ENCODE measurements around the gene TRIM22. TPM values are rescaled to one million over a fixed set of nuclear protein-coding genes. Genes with fewer than 3 reads are reported as not detected.

Gene TRIM22
- total RNA-seq, 1 experiment from 2014 or later: 0.81 TPM

GRCh38 chr11:5666402-5666793, 23.2 kb upstream of the TRIM22 start:
- DNase-seq: peak in 1 of 2 experiments; percentile 62
- Histone ChIP-seq H3K4me3 (no peak overlapping the region), H3K79me2 (ENCODE audit: low read depth) (no peaks in the 10 kb centered on the region), H2AFZ (no peak overlapping the region), H3F3A (ENCODE audit: insufficient read depth, low read depth) (no peaks in the 10 kb centered on the region), H3K9me3 (ENCODE audit: insufficient read depth, low read depth) (no peaks in the 10 kb centered on the region), H3K36me3 (ENCODE audit: low read depth) (no peaks in the 10 kb centered on the region), H3K4me2 (no peak overlapping the region; the same call in 1 of the 2 replicates), H3K27ac (no peak overlapping the region), H3K27me3 (ENCODE audit: insufficient read depth, low read depth) (no peaks in the 10 kb centered on the region), H3K4me1 (replicated peaks; ENCODE audit: insufficient read depth) (peaks cover 8% of the 10 kb centered on the region), H4K20me1 (ENCODE audit: insufficient read depth) (no peaks in the 10 kb centered on the region), H3K9me2 (ENCODE audit: insufficient read depth) (no peaks in the 10 kb centered on the region)
- intact Hi-C loops (cut with micrococcal nuclease; ENCODE audit: unreplicated experiment): no loop called here
- ChIA-PET POLR2A (ENCODE audit: unreplicated experiment) (interaction anchor here (0.7 kb wide), 1 partner anchor 45 kb away, joined by 4 read pairs; no protein-coding TSS in a partner anchor), CTCF (no interaction called here)
- no peak for TF ChIP-seq EZH2 (IDR thresholded peaks at IDR 0.05; ENCODE audit: low read depth)
- TF ChIP-seq, protein P1, sequence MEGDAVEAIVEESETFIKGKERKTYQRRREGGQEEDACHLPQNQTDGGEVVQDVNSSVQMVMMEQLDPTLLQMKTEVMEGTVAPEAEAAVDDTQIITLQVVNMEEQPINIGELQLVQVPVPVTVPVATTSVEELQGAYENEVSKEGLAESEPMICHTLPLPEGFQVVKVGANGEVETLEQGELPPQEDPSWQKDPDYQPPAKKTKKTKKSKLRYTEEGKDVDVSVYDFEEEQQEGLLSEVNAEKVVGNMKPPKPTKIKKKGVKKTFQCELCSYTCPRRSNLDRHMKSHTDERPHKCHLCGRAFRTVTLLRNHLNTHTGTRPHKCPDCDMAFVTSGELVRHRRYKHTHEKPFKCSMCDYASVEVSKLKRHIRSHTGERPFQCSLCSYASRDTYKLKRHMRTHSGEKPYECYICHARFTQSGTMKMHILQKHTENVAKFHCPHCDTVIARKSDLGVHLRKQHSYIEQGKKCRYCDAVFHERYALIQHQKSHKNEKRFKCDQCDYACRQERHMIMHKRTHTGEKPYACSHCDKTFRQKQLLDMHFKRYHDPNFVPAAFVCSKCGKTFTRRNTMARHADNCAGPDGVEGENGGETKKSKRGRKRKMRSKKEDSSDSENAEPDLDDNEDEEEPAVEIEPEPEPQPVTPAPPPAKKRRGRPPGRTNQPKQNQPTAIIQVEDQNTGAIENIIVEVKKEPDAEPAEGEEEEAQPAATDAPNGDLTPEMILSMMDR (conservative IDR thresholded peaks at IDR 0.05): no peak
- no TSS peak for BruUV-seq (replicated peaks)

GRCh38 chr11:5671831-5672230, 17.8 kb upstream of the TRIM22 start:
- BruUV-seq (replicated peaks): no TSS peak
- Histone ChIP-seq H2AFZ (no peak overlapping the region), H3K4me3 (no peak overlapping the region), H3K9me2 (ENCODE audit: insufficient read depth) (no peaks in the 10 kb centered on the region), H3K9me3 (ENCODE audit: insufficient read depth, low read depth) (no peaks in the 10 kb centered on the region), H3K4me1 (replicated peaks; ENCODE audit: insufficient read depth) (peaks cover under 1% of the 10 kb centered on the region; the same call in 1 of the 2 replicates), H3K4me2 (no peak overlapping the region), H3F3A (ENCODE audit: insufficient read depth, low read depth) (no peaks in the 10 kb centered on the region), H3K36me3 (ENCODE audit: low read depth) (no peaks in the 10 kb centered on the region), H3K27ac (no peak overlapping the region), H3K79me2 (ENCODE audit: low read depth) (no peaks in the 10 kb centered on the region), H3K27me3 (ENCODE audit: insufficient read depth, low read depth) (no peaks in the 10 kb centered on the region), H4K20me1 (ENCODE audit: insufficient read depth) (no peaks in the 10 kb centered on the region)
- DNase-seq: no peak
- intact Hi-C loops (cut with micrococcal nuclease; ENCODE audit: unreplicated experiment): no loop called here
- ChIA-PET POLR2A (ENCODE audit: unreplicated experiment) (no interaction called here), CTCF (no interaction called here)
- TF ChIP-seq, protein P1 (conservative IDR thresholded peaks at IDR 0.05): no peak
- no peak for TF ChIP-seq EZH2 (IDR thresholded peaks at IDR 0.05; ENCODE audit: low read depth)

- no peak for DNase-seq
- no TSS peak for BruUV-seq (replicated peaks)
- H3F3A ChIP-seq (ENCODE audit: insufficient read depth, low read depth): no peaks in the 10 kb centered on the region
- no peaks in the 10 kb centered on the region for H3K4me1 ChIP-seq (replicated peaks; ENCODE audit: insufficient read depth)
- no peaks in the 10 kb centered on the region for H3K79me2 ChIP-seq (ENCODE audit: low read depth)
- H3K4me3 ChIP-seq: no peak overlapping the region
- intact Hi-C loops (cut with micrococcal nuclease; ENCODE audit: unreplicated experiment): no loop called here
- no peaks in the 10 kb centered on the region for H3K27me3 ChIP-seq (ENCODE audit: insufficient read depth, low read depth)
- H3K4me2 ChIP-seq: no peak overlapping the region
- no peak overlapping the region for H2AFZ ChIP-seq
- no peak overlapping the region for H3K27ac ChIP-seq
- H3K9me2 ChIP-seq (ENCODE audit: insufficient read depth): no peaks in the 10 kb centered on the region
- ChIA-PET POLR2A (ENCODE audit: unreplicated experiment) (no interaction called here), CTCF (no interaction called here)
- H3K9me3 ChIP-seq (ENCODE audit: insufficient read depth, low read depth): no peaks in the 10 kb centered on the region
- no peaks in the 10 kb centered on the region for H4K20me1 ChIP-seq (ENCODE audit: insufficient read depth)
- no peaks in the 10 kb centered on the region for H3K36me3 ChIP-seq (ENCODE audit: low read depth)
- TF ChIP-seq EZH2 (IDR thresholded peaks at IDR 0.05; ENCODE audit: low read depth): no peak
- TF ChIP-seq, protein P1 (conservative IDR thresholded peaks at IDR 0.05): no peak
Measured at GRCh38 chr11:5674391-5674790, 15.2 kb upstream of the TRIM22 start.

Measured in PC-9 (cell line).